Panc1 (cell line): ENCODE measurements around the gene FOXN4.

Experiments used
- CTCF ChIP-seq: fragments of 450-650 bp; IDR thresholded peaks from 2 replicates; pipeline ENCODE4 v1.5.1; 2017; ENCODE audit warnings: mild to moderate bottlenecking
- POLR2AphosphoS5 ChIP-seq: IDR thresholded peaks from 2 replicates; pipeline ENCODE4 v1.6.1; 2012; ENCODE audit warnings: mild to moderate bottlenecking, low read depth, low read length, moderate library complexity

GRCh38 chr12:109275173-109275572, 33.9 kb downstream of the FOXN4 start:
- no peak for TF ChIP-seq CTCF
- no peak for TF ChIP-seq POLR2AphosphoS5
